Activated naive CD8-positive, alpha-beta T cell treated with anti-CD3 and anti-CD28 coated beads, Interleukin-2, amount 10 ng/mL, durations not matched to agents 7 days and 5 days (primary cell): Measurements from ENCODE around the gene TMEM178A. TPM values are rescaled to one million over a fixed set of nuclear protein-coding genes. Genes with fewer than 3 reads are reported as not detected.

ENCODE experiments used
- ATAC-seq: fragments of 150-1000 bp; cut with Tn5 transposase; one replicate; pipeline ENCODE4 v1.10.0; 2021; ENCODE audit warnings: low read depth, moderate library complexity
- POLR2A ChIA-PET: fragments of 350-600 bp; sonication (Branson Sonifier 250); formaldehyde crosslinking; loops from one replicate; lab custom pipeline; 2021; ENCODE audit warnings: antibody characterized with exemption; lab: Charles Lee
- DNase-seq: peaks from one replicate; pipeline ENCODE4 v3.0.0; 2021
- H3K27ac Mint-ChIP-seq: one replicate; pipeline ENCODE4 v1.8.0; 2022; ENCODE audit warnings: mild to moderate bottlenecking, mixed read lengths
- H3K27me3 Mint-ChIP-seq: one replicate; pipeline ENCODE4 v1.8.0; 2022; ENCODE audit warnings: mild to moderate bottlenecking, moderate library complexity, mixed read lengths
- H3K36me3 Mint-ChIP-seq: one replicate; pipeline ENCODE4 v1.8.0; 2021; ENCODE audit warnings: mild to moderate bottlenecking, mixed read lengths
- H3K4me1 Mint-ChIP-seq: one replicate; pipeline ENCODE4 v1.8.0; 2021; ENCODE audit warnings: mixed read lengths
- H3K4me3 Mint-ChIP-seq: one replicate; pipeline ENCODE4 v1.8.0; 2022; ENCODE audit warnings: mild to moderate bottlenecking, moderate library complexity, mixed read lengths
- H3K9me3 Mint-ChIP-seq: one replicate; pipeline ENCODE4 v1.8.0; 2021; ENCODE audit warnings: mixed read lengths
- total RNA-seq, 2 experiments: library from RNA; stranded (reverse); gene quantifications; one replicate each; pipeline ENCODE4 v1.2.3, GENCODE V29; 2021

The TMEM178A gene
- total RNA-seq, 2 experiments from 2014 or later, result 0.17 to 0.23 TPM

GRCh38 chr2:39733070-39733674 is 67.5 kb downstream of the TMEM178A start:
- Mint-ChIP-seq H3K27ac (no peak overlapping the region), H3K4me1 (peaks cover 4% of the 10 kb centered on the region), H3K9me3 (no peaks in the 10 kb centered on the region), H3K4me3 (no peak overlapping the region), H3K36me3 (peaks cover 34% of the 10 kb centered on the region), H3K27me3 (no peaks in the 10 kb centered on the region)
- DNase-seq (no peak), ATAC-seq (no peak)
- POLR2A ChIA-PET, result interaction anchor here (1.0 kb wide), 1 partner anchor 9 kb away, joined by 3 read pairs; no protein-coding TSS in a partner anchor

- POLR2A ChIA-PET, result no interaction called here
- no peak for ATAC-seq
- Mint-ChIP-seq H3K4me1 (peaks cover 8% of the 10 kb centered on the region), H3K9me3 (no peaks in the 10 kb centered on the region), H3K27ac (peak overlapping the region; percentile 3), H3K36me3 (peaks cover 44% of the 10 kb centered on the region), H3K27me3 (no peaks in the 10 kb centered on the region), H3K4me3 (no peak overlapping the region)
- DNase-seq, result no peak
Observed at GRCh38 chr2:39734445-39734844, 68.7 kb downstream of the TMEM178A start.

- POLR2A ChIA-PET, result no interaction called here
- Mint-ChIP-seq H3K27me3 (no peaks in the 10 kb centered on the region), H3K27ac (no peak overlapping the region), H3K4me3 (no peak overlapping the region), H3K36me3 (peaks cover 46% of the 10 kb centered on the region), H3K9me3 (no peaks in the 10 kb centered on the region), H3K4me1 (peaks cover 10% of the 10 kb centered on the region)
- no peak for DNase-seq
- ATAC-seq, result no peak
Observed at GRCh38 chr2:39735648-39736047, 69.9 kb downstream of the TMEM178A start.

- H3K36me3 Mint-ChIP-seq, result peaks cover 49% of the 10 kb centered on the region
- no peaks in the 10 kb centered on the region for H3K9me3 Mint-ChIP-seq
- POLR2A ChIA-PET, result no interaction called here
- ATAC-seq (no peak), DNase-seq (no peak)
- H3K4me3 Mint-ChIP-seq, result no peak overlapping the region
- no peak overlapping the region for H3K27ac Mint-ChIP-seq
- no peaks in the 10 kb centered on the region for H3K27me3 Mint-ChIP-seq
- H3K4me1 Mint-ChIP-seq, result peaks cover 10% of the 10 kb centered on the region
Observed at GRCh38 chr2:39736640-39737039, 70.9 kb downstream of the TMEM178A start.

- ATAC-seq, result no peak
- H3K27ac Mint-ChIP-seq, result no peak overlapping the region
- POLR2A ChIA-PET, result no interaction called here
- H3K4me3 Mint-ChIP-seq, result no peak overlapping the region
- H3K27me3 Mint-ChIP-seq, result no peaks in the 10 kb centered on the region
- DNase-seq, result no peak
- peaks cover 10% of the 10 kb centered on the region for H3K4me1 Mint-ChIP-seq
- no peaks in the 10 kb centered on the region for H3K9me3 Mint-ChIP-seq
- H3K36me3 Mint-ChIP-seq, result peaks cover 50% of the 10 kb centered on the region
Observed at GRCh38 chr2:39737661-39738060, 71.9 kb downstream of the TMEM178A start.

GRCh38 chr2:39738936-39739335 is 73.2 kb downstream of the TMEM178A start:
- no peak for DNase-seq
- POLR2A ChIA-PET, result no interaction called here
- H3K36me3 Mint-ChIP-seq, result peaks cover 56% of the 10 kb centered on the region
- H3K27me3 Mint-ChIP-seq, result no peaks in the 10 kb centered on the region
- H3K4me1 Mint-ChIP-seq, result peaks cover 10% of the 10 kb centered on the region
- ATAC-seq, result no peak
- no peak overlapping the region for H3K4me3 Mint-ChIP-seq
- no peaks in the 10 kb centered on the region for H3K9me3 Mint-ChIP-seq
- no peak overlapping the region for H3K27ac Mint-ChIP-seq

GRCh38 chr2:39739386-39739785 is 73.7 kb downstream of the TMEM178A start:
- ATAC-seq (no peak), DNase-seq (no peak)
- H3K36me3 Mint-ChIP-seq, result peaks cover 51% of the 10 kb centered on the region
- H3K27ac Mint-ChIP-seq, result no peak overlapping the region
- peaks cover 10% of the 10 kb centered on the region for H3K4me1 Mint-ChIP-seq
- H3K9me3 Mint-ChIP-seq, result no peaks in the 10 kb centered on the region
- POLR2A ChIA-PET, result no interaction called here
- no peak overlapping the region for H3K4me3 Mint-ChIP-seq
- no peaks in the 10 kb centered on the region for H3K27me3 Mint-ChIP-seq

GRCh38 chr2:39741871-39742270 is 76.2 kb downstream of the TMEM178A start:
- Mint-ChIP-seq H3K27me3 (no peaks in the 10 kb centered on the region), H3K27ac (no peak overlapping the region), H3K4me1 (peaks cover 8% of the 10 kb centered on the region), H3K9me3 (no peaks in the 10 kb centered on the region), H3K4me3 (no peak overlapping the region), H3K36me3 (peaks cover 44% of the 10 kb centered on the region)
- DNase-seq, result no peak
- POLR2A ChIA-PET, result interaction anchor here (0.8 kb wide), 1 partner anchor 9 kb away, joined by 3 read pairs; no protein-coding TSS in a partner anchor
- ATAC-seq, result no peak

GRCh38 chr2:39743269-39743776 is 77.6 kb downstream of the TMEM178A start:
- no peaks in the 10 kb centered on the region for H3K9me3 Mint-ChIP-seq
- ATAC-seq (no peak), DNase-seq (no peak)
- H3K4me3 Mint-ChIP-seq, result no peak overlapping the region
- H3K27me3 Mint-ChIP-seq, result no peaks in the 10 kb centered on the region
- peaks cover 6% of the 10 kb centered on the region for H3K4me1 Mint-ChIP-seq
- POLR2A ChIA-PET, result no interaction called here
- peaks cover 38% of the 10 kb centered on the region for H3K36me3 Mint-ChIP-seq
- H3K27ac Mint-ChIP-seq, result no peak overlapping the region

- Mint-ChIP-seq H3K27me3 (no peaks in the 10 kb centered on the region), H3K27ac (no peak overlapping the region), H3K9me3 (no peaks in the 10 kb centered on the region), H3K4me1 (peaks cover 2% of the 10 kb centered on the region), H3K4me3 (no peak overlapping the region), H3K36me3 (peaks cover 49% of the 10 kb centered on the region)
- no peak for DNase-seq
- no peak for ATAC-seq
- POLR2A ChIA-PET, result no interaction called here
Observed at GRCh38 chr2:39755466-39755865, 89.7 kb downstream of the TMEM178A start.

- Mint-ChIP-seq H3K36me3 (peaks cover 53% of the 10 kb centered on the region), H3K4me1 (peaks cover 2% of the 10 kb centered on the region), H3K27ac (no peak overlapping the region), H3K4me3 (no peak overlapping the region), H3K27me3 (no peaks in the 10 kb centered on the region), H3K9me3 (no peaks in the 10 kb centered on the region)
- ATAC-seq (no peak), DNase-seq (no peak)
- POLR2A ChIA-PET, result no interaction called here
Observed at GRCh38 chr2:39757156-39757555, 91.4 kb downstream of the TMEM178A start.

GRCh38 chr2:39762448-39762847 is 96.7 kb downstream of the TMEM178A start:
- Mint-ChIP-seq H3K36me3 (peaks cover 52% of the 10 kb centered on the region), H3K9me3 (no peaks in the 10 kb centered on the region), H3K4me1 (peaks cover 15% of the 10 kb centered on the region), H3K27ac (no peak overlapping the region), H3K4me3 (no peak overlapping the region), H3K27me3 (no peaks in the 10 kb centered on the region)
- DNase-seq (no peak), ATAC-seq (no peak)
- POLR2A ChIA-PET, result no interaction called here
